Measurements from ENCODE around the gene CSF3R.
"Not testable (repeated sequence)": the region's sequence is repeated elsewhere in the genome, so short reads cannot be mapped to it uniquely, and the experiment has no call there.

The CSF3R gene

DNA sequence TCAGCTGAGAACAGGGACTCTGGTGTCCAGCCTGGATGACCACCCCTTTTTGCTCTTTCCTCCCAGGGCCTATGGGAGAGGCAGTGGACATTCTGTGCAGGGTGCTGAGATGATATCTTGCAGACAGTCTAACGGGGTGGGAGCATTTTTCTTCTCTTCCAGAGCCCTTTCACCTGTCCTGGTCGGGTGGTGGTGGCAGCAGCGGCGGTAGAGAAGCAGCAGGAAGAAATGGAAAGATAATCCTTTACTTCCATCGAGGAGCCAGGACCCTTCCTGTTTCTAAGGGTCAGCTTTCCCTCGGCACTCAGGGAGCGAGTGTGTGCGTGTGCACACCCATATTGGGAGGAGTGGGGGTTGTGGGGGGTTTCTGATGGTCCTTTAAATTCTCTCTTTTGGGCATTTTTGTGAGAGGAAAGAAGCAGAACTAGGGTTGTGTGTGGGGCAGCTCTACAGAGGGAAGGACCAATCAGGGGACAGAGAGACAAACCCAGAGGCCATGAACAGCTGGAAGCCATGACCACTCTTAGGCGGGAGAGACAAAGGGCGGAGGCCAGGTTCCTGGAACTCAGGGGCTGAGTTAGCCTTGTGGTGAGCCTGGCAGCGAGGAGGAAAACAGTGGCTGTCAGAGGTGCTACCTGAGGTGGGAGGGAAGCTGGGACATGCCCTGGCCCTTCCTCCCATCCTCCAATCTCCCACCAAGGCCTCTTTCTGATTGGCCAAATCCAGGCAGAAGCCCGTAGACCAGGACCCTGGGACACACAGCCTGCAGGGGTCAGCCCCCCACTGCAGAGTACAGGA lies 31.2 kb upstream of the CSF3R start:
- no peak for DNase-seq (ENCODE audit: low spot score)

DNA sequence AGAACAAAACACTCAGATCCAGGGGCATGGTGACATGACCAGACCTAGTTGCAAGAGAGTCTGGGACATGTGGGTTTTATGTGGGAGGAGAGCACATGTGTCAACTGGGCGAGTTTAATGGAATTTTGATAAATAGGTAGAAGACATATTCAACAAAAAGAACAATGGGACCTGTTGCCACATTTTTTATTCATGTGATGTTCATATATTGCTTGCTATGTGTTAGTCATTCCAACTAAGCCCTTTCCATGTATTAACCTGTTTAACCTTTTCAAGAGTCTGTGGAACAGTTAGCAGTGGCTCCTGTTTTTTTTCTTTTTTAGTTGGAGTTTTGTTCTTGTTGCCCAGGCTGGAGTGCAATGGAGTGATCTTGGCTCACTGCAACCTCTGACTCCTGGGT lies 30.1 kb upstream of the CSF3R start:
- DNase-seq (ENCODE audit: low spot score): no peak

DNA sequence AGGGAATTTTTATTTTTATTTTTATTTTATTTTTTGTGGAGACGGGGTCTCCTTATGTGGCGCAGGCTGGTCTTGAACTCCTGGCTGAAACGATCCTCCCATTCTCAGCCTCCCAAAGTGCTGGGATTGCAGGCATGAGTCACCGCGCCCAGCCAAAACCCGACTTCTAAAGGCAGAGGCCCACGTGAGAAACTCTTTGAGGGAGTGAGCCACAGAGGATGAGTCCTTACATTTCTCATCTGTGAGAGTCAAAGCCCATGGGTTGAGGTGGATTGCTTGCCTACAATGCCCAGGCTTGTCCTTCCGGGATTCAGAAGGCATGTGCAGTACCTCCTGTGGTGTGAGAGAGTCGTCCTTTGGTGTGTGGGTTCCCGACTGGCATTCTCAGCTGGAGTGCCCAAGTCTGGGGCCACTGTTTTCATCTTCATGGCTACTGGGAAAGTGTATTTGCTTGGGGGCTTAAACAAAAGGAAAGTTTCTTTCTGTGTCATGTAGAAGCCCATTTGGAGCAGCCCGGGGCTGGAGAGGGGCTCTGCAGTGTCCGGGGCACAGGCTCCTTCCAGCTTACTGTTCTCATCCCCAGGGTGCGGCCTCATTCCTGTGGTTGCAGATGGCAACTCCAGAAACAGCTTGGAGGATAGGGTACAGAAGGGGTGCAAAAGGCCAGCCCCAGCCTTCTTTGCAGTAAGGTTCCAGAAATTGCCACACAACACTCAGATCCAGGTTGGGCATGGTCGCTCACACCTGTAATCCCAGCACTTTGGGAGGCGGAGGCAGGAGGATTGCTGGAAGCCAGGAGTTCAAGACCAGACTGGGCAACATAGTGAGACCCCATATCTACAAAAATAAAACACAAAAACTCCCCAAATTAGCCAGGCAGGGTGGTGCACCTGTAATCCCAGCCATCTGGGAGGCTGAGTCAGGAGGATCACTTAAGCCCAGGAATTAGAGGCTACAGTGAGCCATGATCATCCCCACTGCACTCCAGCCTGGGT lies 29.4 kb upstream of the CSF3R start:
- DNase-seq (ENCODE audit: low spot score): no peak

DNA sequence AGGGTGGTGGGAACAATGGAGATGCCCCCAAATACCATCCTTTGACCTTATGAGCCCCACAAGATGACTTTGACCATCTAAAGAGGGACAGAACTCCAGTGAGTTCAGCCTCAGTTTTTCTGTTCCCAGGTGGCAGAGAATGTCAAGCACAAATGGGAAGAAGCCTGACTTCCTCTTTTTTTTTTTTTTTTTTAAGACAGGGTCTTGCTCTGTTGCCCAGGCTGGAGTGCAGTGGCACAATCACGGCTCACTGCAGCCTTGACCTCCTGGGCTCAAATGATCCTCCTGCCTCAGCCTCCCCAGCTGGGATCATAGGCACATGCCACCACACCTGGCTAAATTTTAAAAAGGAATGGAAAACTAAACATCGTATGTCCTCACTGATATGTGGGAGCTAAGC lies 28.5 kb upstream of the CSF3R start:
- DNase-seq (ENCODE audit: low spot score): not testable (repeated sequence)

DNA sequence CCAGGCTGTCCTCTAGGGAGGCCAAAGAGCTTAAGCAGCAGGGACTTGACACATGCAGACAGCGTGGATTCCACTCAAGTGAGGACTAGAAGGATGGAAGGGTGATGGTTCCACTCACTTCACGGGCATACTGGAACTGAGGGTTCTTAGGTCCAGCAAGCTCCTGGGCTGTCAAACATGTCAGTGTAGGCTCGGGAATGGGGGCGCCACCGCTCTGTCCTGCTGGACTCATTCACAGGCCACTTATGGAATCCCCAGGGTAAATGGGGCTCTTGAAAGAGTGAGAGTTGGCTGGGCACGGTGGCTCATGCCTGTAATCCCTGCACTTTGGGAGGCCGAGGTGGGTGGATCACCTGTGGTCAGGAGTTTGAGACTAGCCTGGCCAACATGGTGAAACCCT lies 27.7 kb upstream of the CSF3R start:
- no peak for DNase-seq (ENCODE audit: low spot score)

DNA sequence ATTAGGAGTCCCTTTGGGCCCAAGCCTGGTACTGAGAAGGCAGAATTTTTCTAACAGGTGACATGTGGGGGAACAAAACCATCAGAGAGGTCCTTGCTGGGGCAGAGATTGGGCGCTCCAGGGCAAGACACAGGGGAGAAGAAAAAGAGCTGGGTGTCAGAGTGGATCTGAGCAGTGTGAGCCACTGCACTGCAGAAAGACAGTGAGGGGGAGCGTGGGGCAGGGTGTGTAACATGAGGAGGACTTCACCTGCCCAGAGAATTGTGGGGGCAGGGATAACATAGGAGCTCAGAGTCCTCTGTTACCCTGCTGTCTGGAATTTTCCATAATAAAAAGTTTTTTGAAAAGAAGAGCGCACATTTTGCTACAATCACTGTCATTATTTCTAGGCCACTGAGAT lies 25.5 kb upstream of the CSF3R start:
- DNase-seq (ENCODE audit: low spot score): no peak

DNA sequence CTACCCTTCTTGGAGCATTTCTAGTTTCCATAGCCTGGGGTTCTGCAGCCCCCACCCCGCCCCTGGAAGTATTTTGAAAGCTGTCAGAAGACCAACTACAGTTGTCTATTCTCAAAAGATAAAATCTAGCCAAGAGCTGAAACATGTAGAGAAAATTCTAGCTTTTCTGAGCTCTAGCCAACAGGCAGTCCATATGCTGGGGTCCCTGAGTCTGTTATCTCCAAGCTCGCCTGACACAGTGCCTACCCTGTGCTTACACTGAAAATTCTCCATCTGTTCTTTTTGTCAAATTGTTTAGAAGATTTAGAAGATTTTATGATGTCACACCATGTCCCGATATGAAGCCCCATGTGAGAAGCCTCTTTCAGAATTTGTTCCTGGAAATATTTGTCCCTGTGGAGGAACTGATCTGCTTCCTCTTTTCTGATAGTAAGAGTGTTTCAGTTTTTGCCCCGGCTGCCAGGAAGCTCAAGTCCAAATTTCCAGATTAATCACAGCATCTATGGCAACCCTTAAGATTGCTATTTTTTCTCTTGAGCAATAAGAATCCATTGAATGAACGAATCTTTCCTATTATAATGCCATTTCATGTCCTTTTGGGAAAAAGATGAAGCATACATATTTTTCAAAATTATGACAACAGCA lies 23.7 kb upstream of the CSF3R start:
- DNase-seq (ENCODE audit: low spot score): no peak

DNA sequence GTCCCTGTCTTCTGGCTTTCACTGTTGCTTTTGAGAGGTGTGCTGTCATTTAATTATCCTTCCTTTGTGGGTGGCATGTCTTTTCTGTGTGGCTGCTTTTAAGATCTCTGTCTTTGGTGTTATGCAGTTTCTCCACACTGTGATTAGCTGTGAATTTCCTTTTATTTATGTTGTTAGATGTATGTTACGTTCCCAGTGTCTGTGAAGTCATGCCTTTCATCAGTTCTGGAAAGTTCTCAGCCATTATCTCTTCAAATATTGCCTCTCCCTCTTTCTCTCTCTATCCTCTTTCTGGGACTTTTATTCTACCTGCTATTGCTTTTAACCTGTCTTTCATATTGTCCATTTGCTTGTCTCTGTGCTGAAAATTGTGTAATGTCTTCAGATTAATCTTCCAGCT lies 21.0 kb upstream of the CSF3R start:
- DNase-seq (ENCODE audit: low spot score): no peak

DNA sequence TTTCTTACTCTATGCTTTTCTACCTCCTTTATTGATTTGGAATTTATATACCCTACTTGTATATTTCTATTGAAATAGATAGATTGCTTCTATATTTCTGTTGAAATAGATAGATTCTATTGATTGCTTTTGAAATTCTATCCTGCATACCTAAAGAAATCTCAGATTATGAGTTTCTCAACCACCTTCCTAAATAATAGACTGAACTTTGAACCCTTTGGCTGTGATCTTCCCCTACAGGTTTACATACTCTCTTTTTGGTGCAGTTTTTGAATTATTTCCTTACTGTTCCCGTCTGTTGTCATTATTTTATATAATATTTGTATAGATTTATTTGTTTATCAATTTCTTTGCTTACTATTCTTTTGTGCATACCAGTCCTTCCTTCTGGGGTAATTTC lies 20.4 kb upstream of the CSF3R start:
- no peak for DNase-seq (ENCODE audit: low spot score)

DNA sequence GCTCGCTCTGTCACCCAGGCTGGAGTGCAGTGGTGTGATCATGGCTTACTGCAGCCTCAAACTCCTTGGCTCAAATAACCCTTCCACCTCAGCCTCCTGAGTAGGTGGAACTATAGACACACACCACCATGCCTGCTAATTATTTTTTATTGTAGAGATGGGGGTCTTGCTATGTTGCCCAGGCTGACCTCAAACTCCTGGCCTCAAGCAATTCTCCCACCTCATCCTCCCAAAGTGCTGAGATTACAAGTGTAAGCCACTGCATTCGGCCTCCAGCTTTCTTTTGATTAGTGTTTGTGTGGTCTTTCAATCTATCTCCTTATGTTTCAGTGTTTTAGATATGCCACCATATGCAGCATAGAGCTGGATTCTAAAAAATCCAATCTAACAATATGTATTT lies 19.9 kb upstream of the CSF3R start:
- DNase-seq (ENCODE audit: low spot score): no peak

DNA sequence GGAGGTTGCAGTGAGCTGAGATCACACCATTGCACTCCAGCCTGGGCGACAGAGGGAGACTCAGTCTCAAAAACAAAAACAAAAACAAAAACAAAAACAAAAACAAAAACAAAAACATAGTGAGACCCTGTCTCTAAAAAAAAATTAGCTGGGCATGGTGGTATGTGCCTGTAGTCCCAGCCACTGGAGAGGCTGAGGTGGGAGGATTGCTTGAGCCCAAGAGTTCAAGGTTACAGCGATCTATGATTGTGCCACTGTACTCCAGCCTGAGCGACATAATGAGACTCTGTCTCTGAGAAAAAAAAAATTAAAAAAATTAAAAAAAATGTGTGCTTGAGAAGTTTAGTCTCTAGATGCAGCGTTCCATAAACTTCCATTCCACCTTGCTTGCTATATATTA lies 19.2 kb upstream of the CSF3R start:
- DNase-seq (ENCODE audit: low spot score): not testable (repeated sequence)

DNA sequence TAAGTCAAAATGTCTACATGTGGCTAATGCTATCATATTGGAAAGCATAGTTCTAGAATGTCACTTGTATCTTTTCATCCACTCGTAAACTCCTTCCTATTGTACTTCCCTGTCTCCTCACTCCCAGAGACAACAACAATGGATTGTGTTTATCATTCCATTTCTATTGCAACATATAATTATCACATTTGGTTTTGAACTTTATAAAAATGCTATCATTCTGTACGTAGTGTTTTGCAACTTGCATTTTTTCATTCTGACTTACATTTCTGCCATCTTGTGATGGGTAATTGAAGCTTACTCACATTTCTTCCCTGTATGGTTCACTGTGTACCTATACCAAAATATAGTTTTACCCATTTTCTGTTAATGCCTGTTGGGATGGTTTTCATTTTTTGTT lies 14.5 kb upstream of the CSF3R start:
- no peak for DNase-seq (ENCODE audit: low spot score)

DNA sequence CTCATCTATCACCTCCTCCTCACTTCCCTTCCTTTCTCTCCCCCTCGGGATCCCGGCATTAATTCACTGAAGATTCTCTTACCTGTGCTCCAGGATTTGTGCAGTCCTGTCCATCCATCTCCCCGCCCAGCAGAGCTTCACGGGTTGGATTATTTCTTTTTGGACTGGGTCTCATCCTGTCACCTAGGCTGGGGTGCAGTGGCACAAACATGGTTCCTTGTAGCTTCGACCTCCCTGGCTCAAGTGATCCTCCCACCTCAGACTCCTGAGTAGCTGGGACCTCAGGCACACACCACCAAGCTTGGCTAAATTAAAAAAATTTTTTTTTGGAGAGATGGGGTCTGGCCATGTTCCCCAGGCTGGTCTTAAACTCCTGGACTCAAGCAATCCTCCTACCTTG lies 12.3 kb upstream of the CSF3R start:
- DNase-seq (ENCODE audit: low spot score): no peak

DNA sequence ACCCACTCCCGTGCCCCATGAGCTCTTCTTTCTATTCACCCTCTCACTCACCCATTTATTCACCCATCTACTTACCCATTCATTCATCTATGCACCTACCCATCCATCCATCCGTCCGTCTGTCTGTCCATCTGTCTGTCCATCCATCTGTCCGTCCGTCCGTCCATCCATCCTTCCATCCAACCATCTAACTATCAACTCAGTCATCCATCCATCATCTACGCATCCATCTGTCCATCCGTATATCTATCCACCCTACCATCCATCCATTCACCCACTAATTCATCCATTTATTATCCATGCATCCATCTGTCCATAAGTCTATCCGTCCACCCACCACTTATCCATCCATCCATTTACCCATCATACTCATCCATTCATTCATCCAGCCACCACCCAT lies 10.8 kb upstream of the CSF3R start:
- DNase-seq (ENCODE audit: low spot score): no peak

DNA sequence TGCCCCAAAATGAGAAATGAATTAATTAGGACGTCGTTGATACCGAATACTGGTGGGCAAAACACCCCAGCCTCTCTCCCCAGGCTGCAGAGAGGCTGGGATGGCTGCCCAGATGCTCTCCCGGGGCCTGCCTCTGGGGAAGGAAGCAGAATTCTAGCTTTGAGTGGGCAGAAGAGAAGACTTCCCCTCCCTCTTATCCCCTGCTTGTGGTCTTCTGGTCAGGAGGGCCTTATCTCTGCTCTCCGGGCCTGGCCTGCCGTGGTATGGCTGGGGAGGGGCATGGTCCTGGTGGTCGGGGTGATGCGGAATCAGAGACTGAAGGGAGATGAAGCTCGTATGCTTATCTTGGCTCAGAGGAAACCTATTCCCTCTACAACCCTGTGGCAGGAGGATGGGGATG lies 9.8 kb upstream of the CSF3R start:
- no peak for DNase-seq (ENCODE audit: low spot score)

DNA sequence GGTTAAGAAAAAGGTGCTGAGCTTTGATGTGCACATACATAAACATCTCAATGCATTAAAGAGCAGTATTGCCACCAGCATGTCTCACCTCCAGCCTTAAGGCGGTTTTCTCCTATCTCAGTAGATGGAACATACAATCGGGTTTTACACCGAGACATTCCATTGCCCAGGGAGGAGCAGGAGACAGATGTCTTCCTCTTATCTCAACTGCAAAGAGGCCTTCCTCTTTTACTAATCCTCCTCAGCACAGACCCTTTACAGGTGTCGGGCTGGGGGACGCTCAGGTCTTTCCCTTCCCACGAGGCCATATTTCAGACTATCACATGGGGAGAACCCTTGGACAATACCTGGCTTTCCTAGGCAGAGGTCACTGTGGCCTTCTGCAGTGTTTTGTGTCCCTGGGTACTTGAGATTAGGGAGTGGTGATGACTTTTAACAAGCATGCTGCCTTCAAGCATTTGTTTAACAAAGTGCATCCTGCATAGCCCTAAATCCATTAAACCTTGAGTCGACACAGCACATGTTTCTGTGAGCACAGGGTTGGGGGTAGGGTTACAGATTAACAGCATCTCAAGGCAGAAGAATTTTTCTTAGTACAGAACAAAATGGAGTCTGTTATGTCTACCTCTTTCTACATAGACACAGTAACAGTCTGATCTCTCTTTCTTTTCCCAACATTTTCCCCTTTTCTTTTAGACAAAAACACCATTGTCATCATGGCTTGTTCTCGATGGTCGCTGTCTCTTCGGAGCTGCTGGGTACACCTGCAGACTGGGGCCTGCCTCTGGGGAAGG lies 6.7 kb upstream of the CSF3R start:
- DNase-seq (ENCODE audit: low spot score): not testable (repeated sequence)

DNA sequence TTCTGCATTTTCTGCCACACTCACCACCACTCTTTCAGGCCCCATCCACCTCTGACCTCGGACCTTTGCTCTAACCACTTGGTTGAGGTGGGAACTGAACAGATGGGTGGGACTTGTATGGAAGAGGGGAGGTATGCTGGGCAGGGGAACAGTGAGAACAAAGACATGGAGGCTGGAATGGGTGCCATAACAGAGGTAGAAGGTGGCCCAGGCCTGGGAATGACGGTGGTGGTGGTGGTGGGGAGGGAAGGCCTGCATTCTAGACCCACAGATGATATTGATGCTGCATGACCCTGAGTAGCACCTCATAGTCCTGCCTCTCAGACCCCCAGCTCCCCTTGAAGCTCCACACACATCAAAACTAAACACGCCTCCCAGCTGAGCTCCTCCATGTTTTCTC lies 5.2 kb upstream of the CSF3R start:
- DNase-seq (ENCODE audit: low spot score): no peak

DNA sequence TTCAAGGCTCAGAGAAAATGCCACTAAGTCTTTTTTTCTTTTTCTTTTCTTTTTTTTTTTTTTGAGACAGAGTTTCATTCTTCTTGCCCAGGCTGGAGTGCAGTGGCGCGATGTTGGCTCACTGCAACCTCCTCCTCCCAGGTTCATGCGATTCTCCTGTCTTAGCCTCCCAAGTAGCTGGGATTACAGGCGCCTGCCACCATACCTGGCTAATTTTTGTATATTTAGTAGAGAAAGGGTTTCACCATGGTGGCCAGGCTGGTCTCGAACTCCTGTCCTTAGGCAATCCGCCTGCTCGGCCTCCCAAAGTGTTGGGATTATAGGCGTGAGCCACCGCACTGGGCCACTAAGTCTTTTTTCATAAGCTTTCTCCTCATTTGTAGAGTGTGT lies 4.6 kb upstream of the CSF3R start:
- DNase-seq (ENCODE audit: low spot score): not testable (repeated sequence)

DNA sequence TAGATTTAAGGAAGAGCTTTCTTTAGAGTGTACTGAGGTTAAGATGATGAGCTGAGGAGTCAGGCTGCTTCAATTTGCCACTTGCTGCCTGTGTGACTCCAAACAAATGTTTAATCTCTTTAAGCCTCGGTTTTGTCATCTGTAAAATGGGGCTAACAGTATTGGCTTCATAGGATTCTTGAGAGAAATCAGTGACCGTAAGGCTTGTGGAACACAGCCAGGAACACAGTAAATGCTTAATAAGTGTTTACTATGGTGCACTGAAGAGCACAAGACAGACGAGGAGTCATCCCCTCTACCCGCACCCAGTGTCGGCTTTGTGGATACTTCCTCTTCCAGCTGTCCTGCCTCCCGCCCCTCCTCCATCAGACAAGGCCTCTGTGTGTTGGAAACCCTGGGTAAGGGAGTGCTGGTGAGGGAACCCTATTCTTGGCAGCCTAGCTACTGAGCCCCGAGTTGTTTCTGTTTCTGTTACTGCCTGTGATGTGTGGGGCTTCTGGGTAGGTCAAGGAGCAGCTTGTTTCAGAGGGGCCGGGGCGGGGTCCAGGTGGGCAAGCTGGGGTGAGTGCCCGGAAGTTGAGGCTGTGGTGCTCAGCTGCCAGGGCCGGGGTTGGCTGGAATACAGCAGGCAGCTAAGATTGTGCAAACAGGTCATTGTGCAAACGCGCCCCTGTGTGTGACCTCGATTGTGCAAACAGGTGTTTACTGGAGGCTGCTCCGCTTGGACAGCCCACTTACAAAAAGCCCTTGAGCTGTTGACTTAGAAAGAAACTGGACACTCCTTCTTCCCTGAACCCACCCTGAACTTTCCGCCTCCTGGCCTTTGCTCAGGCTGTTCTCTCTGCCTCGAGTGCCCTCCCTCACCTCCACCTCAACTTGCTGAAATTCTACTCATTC lies 4.0 kb upstream of the CSF3R start:
- no peak for DNase-seq (ENCODE audit: low spot score)

DNA sequence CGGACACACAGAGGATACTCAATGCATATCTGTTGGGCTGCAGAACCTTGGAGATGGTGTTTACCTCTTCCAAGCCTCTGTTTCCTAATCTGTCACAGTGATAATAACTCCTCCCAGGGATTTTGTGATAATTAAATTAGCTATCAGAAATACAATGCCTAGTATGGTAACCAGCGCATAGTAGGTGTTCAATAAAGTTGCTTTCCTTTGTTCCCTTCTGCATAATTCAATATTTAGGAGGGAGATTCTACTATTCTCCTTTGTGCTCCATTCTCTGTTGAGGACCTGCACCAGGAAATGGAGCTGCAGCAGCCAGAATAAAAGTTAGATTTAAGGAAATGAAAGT lies 3.4 kb upstream of the CSF3R start:
- DNase-seq (ENCODE audit: low spot score): no peak

DNA sequence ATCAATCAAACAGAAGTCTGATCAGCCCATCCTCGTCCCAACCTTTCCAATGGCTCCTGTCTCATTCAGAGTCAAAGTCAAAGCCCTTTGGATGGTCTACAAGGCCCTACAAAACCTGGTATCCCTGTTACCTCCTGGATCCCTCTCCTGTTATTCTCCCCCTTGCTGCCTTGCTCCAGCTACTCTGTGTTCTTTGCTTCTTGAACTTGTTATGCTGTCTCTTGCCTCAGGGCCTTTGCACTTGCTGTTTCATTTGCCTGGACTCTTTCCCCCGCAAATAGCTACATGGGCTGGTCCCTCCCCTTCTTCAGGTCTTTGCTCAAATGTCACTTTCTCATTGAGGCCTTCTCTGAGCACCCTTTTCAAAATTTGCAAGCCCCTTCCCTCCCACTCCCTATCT lies 1.4 kb upstream of the CSF3R start:
- DNase-seq (ENCODE audit: low spot score): no peak
